ENCODE measurements around the gene GRIK1. TPM values are rescaled to one million over a fixed set of nuclear protein-coding genes. Genes with fewer than 3 reads are reported as not detected.

The GRIK1 gene
- total RNA-seq, 1 donor from 2014 or later: not detected

DNA sequence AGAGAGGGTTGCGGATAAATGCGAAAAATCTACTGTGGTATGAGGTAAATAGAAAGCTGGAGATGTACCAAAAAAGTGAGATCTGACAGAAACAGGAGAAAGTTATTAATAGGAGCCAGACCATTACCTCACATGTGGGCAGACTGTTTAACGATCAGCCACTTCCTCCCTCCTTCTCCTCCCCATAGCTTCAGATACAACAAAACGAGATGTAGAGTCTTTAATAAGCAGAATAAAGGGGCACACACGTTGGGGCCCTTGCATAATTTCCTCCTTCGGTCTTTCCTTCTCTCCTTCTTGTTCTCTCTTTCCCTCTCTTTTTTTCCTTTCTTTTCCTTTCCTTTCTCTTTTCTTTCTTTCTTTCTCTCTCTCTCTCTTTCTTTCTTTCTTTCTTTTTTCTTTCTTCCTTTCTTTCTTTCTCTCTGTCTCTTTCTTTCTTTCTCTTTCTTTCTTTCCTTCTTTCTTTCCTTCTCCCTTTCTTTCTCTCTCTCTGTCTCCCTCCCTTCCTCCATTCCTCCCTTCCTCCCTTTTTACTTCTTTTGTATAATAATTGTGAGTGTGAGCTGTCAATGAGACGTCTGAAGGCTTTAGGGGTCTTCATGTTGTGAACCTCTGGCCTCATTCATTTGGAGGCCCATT, 242.1 kb downstream of the GRIK1 start:
- no peak overlapping the region for H3K4me3 ChIP-seq
- H3K9me3 ChIP-seq: peaks cover 2% of the 10 kb centered on the region
- no peaks in the 10 kb centered on the region for H3K4me1 ChIP-seq
- no peaks in the 10 kb centered on the region for H3K36me3 ChIP-seq
- intact Hi-C loops (cut with DNase I): no loop called here
- no peak for DNase-seq
- no peaks in the 10 kb centered on the region for H3K27me3 ChIP-seq
- TF ChIP-seq, protein P1, sequence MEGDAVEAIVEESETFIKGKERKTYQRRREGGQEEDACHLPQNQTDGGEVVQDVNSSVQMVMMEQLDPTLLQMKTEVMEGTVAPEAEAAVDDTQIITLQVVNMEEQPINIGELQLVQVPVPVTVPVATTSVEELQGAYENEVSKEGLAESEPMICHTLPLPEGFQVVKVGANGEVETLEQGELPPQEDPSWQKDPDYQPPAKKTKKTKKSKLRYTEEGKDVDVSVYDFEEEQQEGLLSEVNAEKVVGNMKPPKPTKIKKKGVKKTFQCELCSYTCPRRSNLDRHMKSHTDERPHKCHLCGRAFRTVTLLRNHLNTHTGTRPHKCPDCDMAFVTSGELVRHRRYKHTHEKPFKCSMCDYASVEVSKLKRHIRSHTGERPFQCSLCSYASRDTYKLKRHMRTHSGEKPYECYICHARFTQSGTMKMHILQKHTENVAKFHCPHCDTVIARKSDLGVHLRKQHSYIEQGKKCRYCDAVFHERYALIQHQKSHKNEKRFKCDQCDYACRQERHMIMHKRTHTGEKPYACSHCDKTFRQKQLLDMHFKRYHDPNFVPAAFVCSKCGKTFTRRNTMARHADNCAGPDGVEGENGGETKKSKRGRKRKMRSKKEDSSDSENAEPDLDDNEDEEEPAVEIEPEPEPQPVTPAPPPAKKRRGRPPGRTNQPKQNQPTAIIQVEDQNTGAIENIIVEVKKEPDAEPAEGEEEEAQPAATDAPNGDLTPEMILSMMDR (IDR thresholded peaks at IDR 0.05): no peak
- no peak for ATAC-seq
- no peak overlapping the region for H3K27ac ChIP-seq

DNA sequence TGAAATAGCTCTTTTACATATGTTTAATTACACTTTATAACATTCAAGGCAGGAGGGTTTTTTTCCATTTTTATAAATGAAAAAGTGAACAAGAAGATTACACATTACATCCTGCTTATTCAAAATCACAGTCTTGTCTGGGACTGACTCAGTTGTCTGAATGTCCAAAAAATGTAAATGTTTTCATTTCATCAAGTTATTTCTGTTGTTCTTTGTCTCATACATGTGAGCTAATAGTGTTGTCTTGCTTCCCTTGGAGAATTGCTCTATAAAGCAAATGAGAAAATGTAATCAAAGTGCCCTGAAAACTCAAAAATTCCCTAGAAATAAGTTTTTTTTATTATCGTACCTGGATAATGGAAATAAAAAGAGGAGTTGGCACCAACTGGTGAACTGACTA, 242.9 kb downstream of the GRIK1 start:
- intact Hi-C loops (cut with DNase I): no loop called here

DNA sequence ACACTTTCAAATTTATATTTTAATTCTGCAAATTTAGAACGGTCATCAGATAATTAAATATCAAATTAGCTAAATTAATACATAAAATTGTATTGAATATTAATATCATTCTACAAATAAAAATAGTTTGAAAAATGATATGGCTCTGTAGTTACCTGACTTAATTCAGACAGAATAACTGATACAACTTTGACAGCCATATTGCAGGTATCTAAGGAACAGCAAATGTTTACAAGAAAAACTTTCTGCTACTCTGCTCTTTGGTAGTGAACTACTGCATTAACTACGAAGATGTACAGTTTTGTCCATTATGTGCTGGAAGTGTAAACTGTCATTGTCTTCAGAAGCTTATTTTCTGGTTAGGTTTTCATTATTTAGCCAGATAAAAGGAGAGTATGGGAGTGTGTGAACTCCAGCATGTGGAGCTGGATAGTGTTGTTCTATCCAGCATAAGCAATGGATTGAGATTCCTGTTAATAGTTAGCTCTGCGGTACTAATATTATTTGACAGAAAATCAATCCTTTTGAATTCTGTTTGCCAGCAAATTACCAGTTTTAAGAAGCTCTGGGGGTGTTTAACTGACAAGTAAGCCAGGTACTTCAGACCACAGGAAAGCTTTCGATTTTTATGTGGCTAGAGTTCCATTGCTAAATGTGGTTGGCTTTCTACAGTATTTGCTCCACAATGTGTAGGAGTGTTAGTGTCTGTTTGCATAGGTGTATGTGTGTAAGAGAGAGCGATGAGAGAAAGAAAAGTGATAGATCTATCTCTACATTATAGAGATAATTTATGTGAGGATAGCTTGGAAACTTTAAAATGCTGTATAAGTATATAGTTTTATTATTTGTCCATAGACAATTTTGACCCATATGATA, 247.9 kb downstream of the GRIK1 start:
- ATAC-seq (no peak), DNase-seq (no peak)
- Histone ChIP-seq H3K36me3 (no peaks in the 10 kb centered on the region), H3K27ac (no peak overlapping the region), H3K4me3 (no peak overlapping the region), H3K9me3 (no peaks in the 10 kb centered on the region), H3K27me3 (no peaks in the 10 kb centered on the region), H3K4me1 (no peaks in the 10 kb centered on the region)
- intact Hi-C loops (cut with DNase I): no loop called here
- TF ChIP-seq, protein P1 (IDR thresholded peaks at IDR 0.05): no peak

More for the DNA sequence above, 242.9 kb downstream of the GRIK1 start:
- H3K4me1 ChIP-seq: no peaks in the 10 kb centered on the region
- H3K27ac ChIP-seq: no peak overlapping the region
- no peaks in the 10 kb centered on the region for H3K36me3 ChIP-seq
- DNase-seq (no peak), ATAC-seq (no peak)
- peaks cover 2% of the 10 kb centered on the region for H3K9me3 ChIP-seq
- no peaks in the 10 kb centered on the region for H3K27me3 ChIP-seq
- H3K4me3 ChIP-seq: no peak overlapping the region
- TF ChIP-seq, protein P1 (IDR thresholded peaks at IDR 0.05): no peak

DNA sequence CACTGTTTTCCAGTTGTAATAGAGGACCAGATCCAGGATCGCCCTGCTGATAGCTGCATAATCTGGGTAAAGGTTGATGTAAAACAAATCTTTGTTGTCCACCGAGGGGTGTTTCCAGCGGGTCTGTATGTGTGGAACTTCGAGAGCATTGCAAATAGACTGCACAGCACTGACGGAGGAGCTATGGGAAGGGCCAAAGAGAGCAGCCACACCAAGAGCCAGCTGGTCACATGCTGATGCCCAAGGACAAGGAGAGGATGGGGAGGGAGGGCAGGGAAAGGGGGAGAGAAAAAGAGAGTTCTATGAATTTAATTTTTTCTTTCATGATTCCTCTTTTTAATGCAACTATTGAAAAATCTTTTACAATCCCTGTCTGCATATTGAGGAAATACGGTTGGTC, 250.0 kb downstream of the GRIK1 start:
- TF ChIP-seq, protein P1 (IDR thresholded peaks at IDR 0.05): no peak
- no peaks in the 10 kb centered on the region for H3K27me3 ChIP-seq
- no peaks in the 10 kb centered on the region for H3K9me3 ChIP-seq
- H3K27ac ChIP-seq: no peak overlapping the region
- no peaks in the 10 kb centered on the region for H3K4me1 ChIP-seq
- H3K4me3 ChIP-seq: no peak overlapping the region
- ATAC-seq (peak; percentile 25), DNase-seq (no peak)
- no peaks in the 10 kb centered on the region for H3K36me3 ChIP-seq
- intact Hi-C loops (cut with DNase I): no loop called here

DNA sequence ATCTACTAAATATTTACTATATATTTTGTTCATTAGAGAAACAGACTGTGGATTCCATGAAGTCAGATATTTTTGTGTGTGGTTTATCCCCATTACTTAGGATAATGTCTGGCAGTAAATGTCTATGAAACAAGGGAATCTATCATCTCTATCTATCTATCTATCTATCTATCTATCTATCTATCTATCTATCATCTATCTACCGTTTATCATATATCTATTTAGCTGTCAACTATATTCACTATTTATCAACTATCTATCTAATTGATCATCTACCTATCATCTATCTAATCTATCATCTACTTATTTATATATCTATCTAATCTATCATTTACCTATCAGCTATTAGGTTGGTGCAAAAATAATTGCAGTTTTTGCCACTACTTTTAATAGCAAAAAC, 255.7 kb downstream of the GRIK1 start:
- no peaks in the 10 kb centered on the region for H3K4me1 ChIP-seq
- H3K9me3 ChIP-seq: no peaks in the 10 kb centered on the region
- H3K27me3 ChIP-seq: no peaks in the 10 kb centered on the region
- ATAC-seq: no peak
- no peak overlapping the region for H3K27ac ChIP-seq
- no peaks in the 10 kb centered on the region for H3K36me3 ChIP-seq
- H3K4me3 ChIP-seq: no peak overlapping the region
- DNase-seq: no peak
- TF ChIP-seq, protein P1 (IDR thresholded peaks at IDR 0.05): no peak
- intact Hi-C loops (cut with DNase I): no loop called here

Measured in upper lobe of right lung (tissue), 1 donor.